ENCODE data around the gene OXNAD1.

OXNAD1 gene

DNA sequence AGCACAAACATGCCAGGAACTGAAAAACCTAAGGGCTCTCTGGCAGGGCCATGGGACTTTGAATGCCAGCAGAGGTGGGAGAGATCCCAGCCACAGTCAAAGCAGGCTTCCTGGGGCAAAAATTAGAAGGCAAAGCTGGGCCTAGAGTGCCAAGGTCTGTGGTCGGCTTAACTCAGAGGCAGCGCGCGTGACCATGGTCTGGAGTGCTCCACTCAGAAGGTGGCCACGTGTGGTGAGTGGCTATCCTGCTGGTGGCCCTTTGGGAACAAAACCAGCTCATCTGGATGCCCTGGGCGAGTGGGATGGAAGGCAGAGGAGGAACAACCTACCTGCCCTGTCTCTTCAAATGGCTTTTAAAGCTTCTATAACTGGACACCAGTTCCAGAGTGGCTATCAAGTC is 63.1 kb downstream of the OXNAD1 start:
- no peak for DNase-seq (ENCODE audit: low read depth in 2 of 2)

GRCh38 chr3:16329036-16329825 is 64.2 kb downstream of the OXNAD1 start:
- no peak for DNase-seq (ENCODE audit: low read depth in 2 of 2)

- no peak for DNase-seq (ENCODE audit: low read depth in 2 of 2)
Measured at GRCh38 chr3:16329826-16330129, 64.8 kb downstream of the OXNAD1 start.

DNA sequence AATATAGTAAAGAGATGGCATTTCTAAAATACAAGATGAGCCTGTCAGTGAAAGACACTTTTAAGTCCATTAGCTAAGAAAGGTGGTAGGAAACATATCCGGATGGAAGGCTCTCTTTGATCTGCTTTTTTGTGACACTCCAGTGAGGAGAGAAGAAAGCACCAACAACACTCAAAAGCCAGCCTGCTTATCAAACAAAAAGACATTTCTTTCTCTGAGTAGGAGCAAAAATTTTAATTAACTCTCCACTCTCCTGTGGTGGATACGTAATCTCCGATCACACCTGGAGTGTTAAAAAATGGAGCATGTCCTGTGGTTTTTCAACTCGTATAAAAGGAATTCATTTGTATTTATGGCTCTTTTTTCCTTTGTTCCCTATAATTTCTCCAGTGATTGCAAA is 65.3 kb downstream of the OXNAD1 start:
- DNase-seq (ENCODE audit: low read depth in 2 of 2) = no peak

GRCh38 chr3:16331319-16331883 is 66.4 kb downstream of the OXNAD1 start:
- DNase-seq (ENCODE audit: low read depth in 2 of 2) = no peak

DNA sequence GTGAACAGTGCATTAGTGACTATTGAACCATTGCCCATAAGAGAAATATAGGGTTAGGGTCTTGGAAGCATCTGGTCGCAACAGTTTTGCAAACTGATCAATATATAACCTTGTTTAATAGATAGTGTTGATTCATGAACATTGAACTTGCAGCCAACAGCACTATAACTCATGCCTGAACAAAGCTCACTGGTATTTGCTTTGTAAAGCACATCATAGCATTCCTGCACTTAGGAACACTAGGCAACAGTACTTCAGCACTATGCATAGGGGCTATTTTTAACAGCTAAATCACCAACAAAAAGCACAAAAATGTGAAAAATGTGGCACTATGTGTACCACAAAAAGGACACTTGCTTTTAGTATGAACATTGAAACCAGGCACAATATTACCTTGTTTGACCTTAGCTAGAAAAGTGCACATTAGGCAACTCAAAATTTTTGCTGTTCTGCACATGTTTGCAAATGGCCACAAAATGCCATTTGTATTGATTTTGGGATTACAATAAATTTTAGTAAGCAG is 68.0 kb downstream of the OXNAD1 start:
- DNase-seq (ENCODE audit: low read depth in 2 of 2) = no peak

DNA sequence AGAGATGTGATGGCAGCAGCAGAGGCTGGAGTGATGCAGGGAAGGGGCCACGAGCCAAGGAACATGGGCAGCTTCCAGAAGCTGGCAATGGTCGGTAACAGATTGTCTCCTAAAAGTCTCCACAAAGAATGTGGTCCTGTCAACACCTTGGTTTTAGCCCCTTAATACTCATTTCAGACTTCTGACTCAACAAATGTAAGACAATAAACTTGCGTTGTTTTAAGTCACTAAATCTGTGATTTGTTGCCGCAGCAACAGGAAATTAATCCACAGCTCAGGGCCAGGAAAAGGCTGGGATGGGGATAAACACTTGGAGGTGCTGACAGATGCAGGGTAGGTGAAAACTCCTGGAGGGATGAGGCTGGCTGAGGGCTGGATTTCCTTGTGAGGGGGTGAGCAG is 69.9 kb downstream of the OXNAD1 start:
- DNase-seq (ENCODE audit: low read depth in 2 of 2) = no peak

- no peak for DNase-seq (ENCODE audit: low read depth in 2 of 2)
Measured at GRCh38 chr3:16335333-16335732, 70.3 kb downstream of the OXNAD1 start.

- DNase-seq (ENCODE audit: low read depth in 2 of 2) = no peak
Measured at GRCh38 chr3:16335772-16336645, 71.0 kb downstream of the OXNAD1 start.

- no peak for DNase-seq (ENCODE audit: low read depth in 2 of 2)
Measured at GRCh38 chr3:16336825-16337224, 71.8 kb downstream of the OXNAD1 start.

DNA sequence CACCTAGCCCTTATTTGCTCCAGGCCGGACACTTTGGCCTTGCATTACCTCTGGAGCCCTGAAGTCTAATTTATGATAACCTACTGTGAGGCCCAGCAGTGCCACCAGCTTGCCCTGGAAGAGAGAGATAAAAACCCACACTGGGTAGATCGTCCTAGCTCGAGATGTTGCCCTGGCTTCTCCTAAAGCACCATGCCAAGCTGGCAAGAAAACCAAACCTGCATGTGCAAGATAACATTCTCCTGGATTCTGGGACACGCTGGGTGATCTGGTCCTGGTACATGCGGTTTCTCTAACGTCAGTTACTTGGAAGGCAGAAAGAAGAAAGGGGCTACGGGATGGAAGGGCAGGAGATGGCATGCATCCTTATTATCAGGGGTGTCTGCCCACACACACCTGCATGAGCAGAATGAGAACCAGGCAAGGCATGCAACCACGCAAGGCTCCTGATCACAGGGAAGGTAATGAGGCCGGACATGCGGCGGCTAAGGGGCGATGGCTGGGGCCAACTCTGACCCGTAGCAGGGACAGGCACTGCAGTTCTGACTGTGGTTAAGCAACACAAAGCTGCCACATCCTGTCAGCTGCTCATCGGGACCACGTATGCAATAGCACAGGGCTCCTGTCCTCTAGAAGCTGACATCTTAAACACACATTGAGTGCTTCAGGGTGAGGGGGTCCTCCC is 73.0 kb downstream of the OXNAD1 start:
- DNase-seq (ENCODE audit: low read depth in 2 of 2) = no peak

- DNase-seq (ENCODE audit: low read depth in 2 of 2) = no peak
Measured at GRCh38 chr3:16338999-16339398, 74.0 kb downstream of the OXNAD1 start.

DNA sequence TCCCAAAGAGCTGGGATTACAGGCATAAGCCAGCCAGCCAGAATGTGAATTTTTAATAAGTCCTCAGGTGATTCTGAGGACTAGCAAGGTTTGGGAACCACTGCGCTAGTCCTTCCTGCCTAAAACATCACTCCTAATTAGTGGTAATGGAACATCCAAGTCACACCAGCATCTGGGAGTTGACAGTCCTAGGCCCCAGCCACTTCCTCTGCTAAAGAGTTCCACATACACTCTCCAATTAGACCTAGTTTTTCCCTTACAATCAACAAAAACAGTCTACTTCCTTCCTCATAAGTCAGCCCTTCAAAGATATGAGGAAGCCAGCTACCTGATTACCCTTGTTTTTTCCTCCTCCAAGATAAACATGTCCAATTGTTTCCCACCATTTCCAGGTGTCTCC is 78.1 kb downstream of the OXNAD1 start:
- DNase-seq (ENCODE audit: low read depth in 2 of 2) = no peak

DNA sequence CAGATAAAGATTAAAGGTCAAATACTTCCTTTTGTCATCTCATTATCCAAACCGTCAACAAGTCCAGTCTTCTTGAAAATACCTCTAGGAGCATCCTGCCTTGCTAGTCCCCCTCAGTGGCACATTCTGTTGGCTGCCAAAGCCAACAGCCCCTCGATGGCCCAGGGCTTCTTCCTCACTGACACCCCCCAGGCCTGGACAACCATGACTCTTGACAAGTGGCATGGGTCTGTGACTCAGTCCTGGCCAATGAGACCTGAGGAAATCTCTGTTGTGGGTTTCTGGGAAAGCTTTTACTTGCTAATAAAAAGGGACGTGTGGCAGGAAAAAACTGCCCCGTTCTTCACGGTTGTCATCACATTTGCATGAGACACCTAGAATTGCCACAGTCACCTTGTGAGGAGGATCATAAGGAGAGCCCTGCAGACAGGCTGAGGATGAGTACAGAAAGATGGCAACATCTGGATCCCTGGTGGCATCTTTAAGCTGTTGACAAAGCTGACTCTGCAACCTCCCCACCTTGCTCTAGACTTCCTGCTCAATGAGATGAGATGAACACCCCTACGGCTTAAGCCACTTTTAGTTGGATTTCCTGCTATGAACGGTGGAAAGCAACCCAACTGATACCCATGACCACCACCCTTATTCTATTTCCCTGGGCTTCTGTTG is 81.5 kb downstream of the OXNAD1 start:
- DNase-seq (ENCODE audit: low read depth in 2 of 2) = no peak

DNA sequence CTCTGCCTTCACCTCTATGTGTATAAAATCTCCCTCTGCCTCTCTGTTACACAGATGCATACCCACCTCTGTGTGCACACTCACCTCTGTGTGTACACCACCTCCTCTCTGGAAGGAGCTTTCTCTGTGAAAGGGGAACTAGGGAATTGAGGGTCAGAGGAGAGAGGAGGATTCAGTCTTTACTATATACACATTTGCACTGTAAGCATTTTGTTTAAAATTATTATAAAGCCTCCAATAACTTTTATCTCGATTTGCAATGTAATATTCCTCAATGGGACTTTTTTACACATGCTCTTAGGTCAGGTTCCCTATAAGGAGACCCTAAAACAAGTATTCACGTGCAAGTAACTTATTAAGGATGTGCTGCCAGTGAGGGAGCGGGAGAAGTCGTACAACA is 82.5 kb downstream of the OXNAD1 start:
- no peak for DNase-seq (ENCODE audit: low read depth in 2 of 2)

DNA sequence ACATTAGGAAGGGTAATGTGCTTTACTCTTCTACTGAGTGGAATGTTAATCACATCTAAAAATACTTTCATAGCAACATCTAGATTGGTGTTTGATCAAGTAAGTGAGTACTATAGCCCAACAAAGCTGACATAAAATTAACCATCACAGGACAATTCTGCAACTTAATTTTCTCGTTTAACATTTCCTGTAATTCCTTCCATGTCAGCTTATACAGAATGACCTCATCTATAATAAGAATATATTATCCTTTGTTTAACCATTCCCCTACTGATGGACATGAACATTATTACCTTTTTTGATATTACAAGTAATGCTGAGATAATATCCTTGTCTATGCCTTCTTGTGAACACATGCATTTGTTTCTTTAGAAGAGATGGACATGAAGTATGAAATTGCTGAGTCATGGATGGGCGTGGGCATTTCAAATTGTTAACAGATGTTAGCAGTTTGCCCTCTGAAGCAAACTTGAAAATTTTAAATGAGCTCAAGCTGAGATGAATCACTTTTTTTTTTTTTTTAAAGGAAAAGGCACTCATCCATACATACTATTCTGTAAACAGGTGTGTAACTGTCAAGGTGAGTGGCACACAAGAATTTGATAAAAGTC is 85.1 kb downstream of the OXNAD1 start:
- DNase-seq (ENCODE audit: low read depth in 2 of 2) = no peak

DNA sequence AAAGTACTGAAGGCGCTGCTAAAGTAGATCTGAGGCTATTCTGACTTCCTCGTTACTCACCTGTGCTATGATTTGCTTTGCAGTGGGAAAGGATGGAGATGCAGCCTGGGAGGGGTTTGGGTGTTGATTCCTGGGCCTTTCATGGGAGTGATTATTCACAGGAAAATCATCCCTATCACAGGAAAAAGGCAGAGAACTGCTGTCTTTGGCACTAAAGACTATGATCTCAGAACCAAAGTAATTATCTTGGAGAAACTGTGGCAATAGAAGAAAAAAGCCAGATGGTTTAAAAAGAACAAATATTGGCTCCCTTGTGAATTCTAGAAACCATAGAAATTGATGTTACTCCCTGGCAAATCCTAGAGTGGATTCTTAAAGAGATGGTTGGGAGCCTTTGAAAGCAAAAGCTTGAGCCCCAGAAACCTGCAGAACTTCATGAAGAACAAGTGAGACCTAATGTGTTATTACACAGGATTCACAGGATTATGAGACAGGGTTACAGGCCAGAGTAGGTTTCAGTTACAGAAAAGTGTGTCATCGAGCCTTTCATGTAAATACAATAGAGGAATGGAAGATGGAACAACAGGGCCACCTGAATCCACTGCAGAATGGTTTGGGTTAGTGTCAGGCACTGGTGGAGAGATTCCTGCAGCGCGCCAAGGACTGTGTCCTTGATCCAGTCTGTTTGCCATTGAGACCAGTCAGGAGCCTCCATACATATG is 85.7 kb downstream of the OXNAD1 start:
- no peak for DNase-seq (ENCODE audit: low read depth in 2 of 2)

DNA sequence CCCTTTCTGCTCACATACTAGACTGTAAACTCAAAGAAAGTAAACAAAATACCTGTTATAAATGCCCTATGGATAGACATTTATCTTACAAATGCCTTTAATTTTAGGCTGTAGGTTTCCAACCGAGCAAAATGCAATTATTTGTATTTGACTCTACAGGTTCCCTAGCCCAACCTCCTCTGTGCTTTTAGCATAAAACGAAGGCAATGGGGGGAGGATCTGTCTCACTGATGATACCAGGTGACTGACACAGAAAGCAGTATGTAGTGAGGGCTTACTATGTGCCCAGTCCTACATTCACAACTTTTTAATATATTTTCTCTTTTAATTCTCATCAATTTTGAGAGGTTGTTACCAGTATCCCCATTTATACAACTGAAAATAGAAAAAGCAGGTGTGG is 87.4 kb downstream of the OXNAD1 start:
- no peak for DNase-seq (ENCODE audit: low read depth in 2 of 2)

DNA sequence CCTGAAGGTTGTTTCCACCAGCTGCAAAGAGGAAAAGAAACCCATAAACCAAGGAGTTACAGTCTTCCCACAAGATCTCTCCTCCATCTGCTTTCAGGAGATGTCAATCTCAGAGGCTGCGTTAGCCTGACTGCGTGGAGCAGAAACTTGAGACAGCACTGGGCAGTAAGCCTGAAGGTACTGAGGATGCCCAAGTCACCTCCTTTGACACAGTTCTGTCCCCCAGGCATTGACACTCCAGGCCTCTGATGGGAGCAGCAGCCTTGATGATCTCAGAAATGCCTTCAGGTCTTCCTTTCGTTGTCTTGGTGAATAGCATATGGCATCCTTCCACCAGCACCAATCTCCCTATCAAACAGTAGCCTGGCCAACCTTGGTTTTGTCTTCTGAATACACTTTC is 89.3 kb downstream of the OXNAD1 start:
- no peak for DNase-seq (ENCODE audit: low read depth in 2 of 2)

All from stimulated activated CD4-positive, alpha-beta T cell treated with anti-CD3 and anti-CD28 coated beads, Interleukin-15, amount 100 ng/mL, for 48 hours (primary cell).